Endothelial cell of umbilical vein (primary cell): ENCODE measurements around the gene THRSP. TPM values are rescaled to one million over a fixed set of nuclear protein-coding genes. Genes with fewer than 3 reads are reported as not detected.

Experiments
- BruUV-seq: library from RNA; stranded (reverse); fragments of 400-500 nt; replicated peaks from 2 replicates; lab custom pipeline; 2021; lab: Mats Ljungman, UMichigan
- CTCF ChIA-PET: fragments of 300-600, 350-600 bp; sonication (Branson Sonifier 250); formaldehyde crosslinking; loops from one replicate; lab custom pipeline; 2021; ENCODE audit warnings: antibody characterized with exemption, inconsistent platforms; lab: Charles Lee
- POLR2A ChIA-PET: fragments of 300-600, 350-600 bp; sonication (Branson Sonifier 250); formaldehyde crosslinking; loops from one replicate; lab custom pipeline; 2021; ENCODE audit warnings: antibody characterized with exemption, inconsistent platforms; lab: Charles Lee
- DNase-seq: peaks from one replicate; pipeline ENCODE4 v3.0.0-alpha.2; 2011; ENCODE audit warnings: low read depth, low spot score
- FAIRE-seq: peaks from 2 replicates; lab custom pipeline; 2011; peaks lifted over from hg19 to GRCh38; lab: Jason Lieb, UNC
- H2AFZ ChIP-seq: 2 replicates; pipeline ENCODE4 v1.6.0; 2012; ENCODE audit warnings: low read depth, low read length, control low read depth, inconsistent platforms
- H3K27ac ChIP-seq: 2 replicates; pipeline ENCODE4 v1.5.1; 2011; ENCODE audit warnings: low read depth, mild to moderate bottlenecking, control low read depth, low read length, moderate library complexity; ENCODE audit not compliant: insufficient read depth
- H3K27me3 ChIP-seq, 2 experiments: 2 replicates each; pipeline versions ENCODE4 v1.6.0 to v1.6.1; 2011; ENCODE audit warnings: low read length in 2 of 2, mixed read lengths in 1 of 2; ENCODE audit not compliant: control insufficient read depth in 2 of 2, insufficient read depth in 2 of 2
- H3K36me3 ChIP-seq, 2 experiments: 2 replicates in 1 of 2; 3 replicates in 1 of 2; pipeline ENCODE4 v1.5.1; 2011; ENCODE audit warnings: low read length in 2 of 2, mild to moderate bottlenecking in 1 of 2, moderate library complexity in 1 of 2; ENCODE audit not compliant: control insufficient read depth in 2 of 2, insufficient read depth in 2 of 2; ENCODE audit errors: extremely low read depth in 1 of 2
- H3K4me1 ChIP-seq: 3 replicates; pipeline ENCODE4 v1.5.1; 2011; ENCODE audit warnings: mild to moderate bottlenecking, low read length; ENCODE audit not compliant: control insufficient read depth, insufficient read depth; ENCODE audit errors: extremely low read depth
- H3K4me2 ChIP-seq: 2 replicates; pipeline ENCODE4 v1.6.1; 2011; ENCODE audit warnings: low read length, control low read depth, mixed read lengths; ENCODE audit not compliant: insufficient read depth
- H3K4me3 ChIP-seq, 3 experiments: fragments of 200-600 bp in 1 of 3; sonication (generic), shearing (Covaris generic) in 1 of 3; replicated peaks in 1 of 3; 2 replicates each; pipeline ENCODE4 v1.5.1; 2011 to 2016; ENCODE audit warnings: control low read depth in 3 of 3, low read length in 3 of 3, mild to moderate bottlenecking in 2 of 3, inconsistent platforms in 1 of 3, low read depth in 1 of 3, moderate library complexity in 1 of 3; ENCODE audit not compliant: insufficient read depth in 1 of 3
- H3K79me2 ChIP-seq: 2 replicates; pipeline ENCODE4 v1.6.0; 2012; ENCODE audit warnings: low read length, inconsistent platforms; ENCODE audit not compliant: control insufficient read depth, insufficient read depth
- H3K9ac ChIP-seq: replicated peaks from 2 replicates; pipeline ENCODE3; 2011; ENCODE audit warnings: low read length, control low read depth; ENCODE audit not compliant: insufficient read depth; ENCODE audit errors: extremely low read depth
- H3K9me1 ChIP-seq: replicated peaks from 3 replicates; pipeline ENCODE4 v1.6.0; 2011; ENCODE audit warnings: mild to moderate bottlenecking, low read length; ENCODE audit not compliant: control insufficient read depth, insufficient read depth; ENCODE audit errors: extremely low read depth
- H3K9me3 ChIP-seq: replicated peaks from 2 replicates; pipeline ENCODE4 v1.5.1; 2012; ENCODE audit warnings: low read length, inconsistent platforms; ENCODE audit not compliant: control insufficient read depth, insufficient read depth
- H4K20me1 ChIP-seq: replicated peaks from 2 replicates; pipeline ENCODE3; 2011; ENCODE audit warnings: mild to moderate bottlenecking, low read length; ENCODE audit not compliant: control insufficient read depth, insufficient read depth; ENCODE audit errors: extremely low read depth
- EZH2 ChIP-seq: IDR thresholded peaks from 2 replicates; pipeline ENCODE4 v1.6.1; 2012; ENCODE audit warnings: borderline replicate concordance, low read depth, mild to moderate bottlenecking, moderate library complexity, low read length, inconsistent platforms; ENCODE audit not compliant: severe bottlenecking
- FOS ChIP-seq: IDR thresholded peaks from 2 replicates; pipeline ENCODE4 v1.6.1; 2011; ENCODE audit warnings: mild to moderate bottlenecking, low read length, moderate library complexity, borderline replicate concordance; ENCODE audit not compliant: insufficient read depth
- GATA2 ChIP-seq: IDR thresholded peaks from 2 replicates; pipeline ENCODE4 v1.7.0; 2011; ENCODE audit warnings: low read depth, mild to moderate bottlenecking, moderate library complexity, mixed read lengths, low read length; ENCODE audit not compliant: insufficient read length, insufficient read depth
- MYC ChIP-seq: IDR thresholded peaks from one replicate; pipeline ENCODE4 v1.6.1; 2011; ENCODE audit warnings: mild to moderate bottlenecking, low read depth, low read length
- POLR2A ChIP-seq: IDR thresholded peaks from 2 replicates; pipeline ENCODE4 v1.6.1; 2012; ENCODE audit warnings: low read depth, mild to moderate bottlenecking, control low read depth, low read length
- POLR2AphosphoS5 ChIP-seq: IDR thresholded peaks from 2 replicates; pipeline ENCODE4 v1.6.1; 2012; ENCODE audit warnings: low read depth, mild to moderate bottlenecking, control low read depth, low read length, moderate library complexity; ENCODE audit not compliant: insufficient read depth
- dilution Hi-C: fragments of 300-500 bp; cut with MboI; formaldehyde crosslinking; loops from one replicate; pipeline ENCODE4 v1.15.0; 2019; ENCODE audit warnings: low sequenced_read_pairs; ENCODE audit not compliant: extremely low pct_ligation_motif_present
- intact Hi-C: fragments of 100-400 bp; cut with micrococcal nuclease; formaldehyde crosslinking; loops from one replicate; pipeline ENCODE4 v1.10.0; 2022
- polyA plus RNA-seq, 4 experiments: library from polyadenylated mRNA; depleted of rRNA in 3 of 4; stranded (reverse) in 3 of 4; unstranded in 1 of 4; fragments of >200 nt; gene quantifications; 2 replicates each; pipeline versions ENCODE4 v1.2.1 to v1.2.3, GENCODE V29; 2011 to 2012; ENCODE audit warnings: missing spikeins in 1 of 4
- total RNA-seq: library from RNA; stranded (reverse); gene quantifications from 2 replicates; pipeline ENCODE4 v1.2.3, GENCODE V29; 2021
- TF ChIP-seq, protein P1 (sequence below), 2 donors: IDR thresholded peaks; 1 replicate in 1 of 2; 2 replicates in 1 of 2; pipeline ENCODE4 v1.5.1; 2011; ENCODE audit warnings: low read length in 2 of 2, mild to moderate bottlenecking in 2 of 2, moderate library complexity in 2 of 2, control low read depth in 1 of 2, inconsistent platforms in 1 of 2, low read depth in 1 of 2; ENCODE audit not compliant: insufficient read depth in 1 of 2; ENCODE audit errors: extremely low read depth in 1 of 2

Gene THRSP
- total and polyA plus RNA-seq, 2 donors (not counting 3 experiments of a cell fraction or from before 2014, with no cell fraction given) = not detected

DNA sequence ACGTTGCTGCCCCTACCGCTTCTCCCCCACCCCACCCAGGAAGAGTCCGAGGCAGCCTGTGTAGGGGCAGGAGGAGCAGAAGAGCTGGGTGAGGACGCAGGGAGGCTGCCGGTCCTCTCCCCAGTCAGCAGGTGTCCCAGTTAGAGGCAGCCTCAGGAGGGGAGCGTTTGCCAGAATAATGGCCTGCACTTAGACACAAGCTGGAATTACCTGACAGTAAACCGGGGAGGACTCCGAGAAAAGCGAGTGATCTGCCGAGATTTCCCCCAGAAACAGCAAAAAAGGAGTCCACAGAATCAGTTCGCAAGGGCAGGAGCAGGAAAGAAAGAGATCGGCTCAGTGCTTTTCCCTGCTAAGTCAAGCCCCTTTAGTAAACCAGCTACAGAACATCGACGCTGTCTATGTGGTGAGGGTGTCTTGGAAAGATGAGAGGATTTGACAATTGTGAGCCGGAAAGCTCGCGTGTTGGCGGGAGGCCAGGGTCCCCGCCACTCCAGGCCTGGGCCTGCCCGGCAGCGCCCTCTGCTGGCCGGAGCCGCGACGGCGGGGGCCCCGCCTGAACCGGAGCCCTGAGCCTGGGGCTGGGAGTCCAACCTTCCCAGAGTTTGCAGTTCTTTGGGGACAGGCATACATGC is 17.7 kb upstream of the THRSP start:
- intact Hi-C loops (loop anchor here (1.0 to 2.0 kb wide), 6 partner anchors 15 to 515 kb away; partner anchors contain the start of genes CLNS1A and RSF1), dilution Hi-C loops (no loop called here)
- H4K20me1 ChIP-seq = no peaks in the 10 kb centered on the region
- DNase-seq = peak; percentile 62
- H3K9me3 ChIP-seq = no peaks in the 10 kb centered on the region
- peak overlapping the region in 2 of 3 experiments; percentile 23 to 72 for H3K4me3 ChIP-seq
- ChIA-PET POLR2A (no interaction called here), CTCF (interaction anchor here (0.6 to 4.9 kb wide), 32 partner anchors 8 to 518 kb away, joined by 3 to 37 read pairs (median 4); partner anchors contain the start of genes ALG8, AQP11, INTS4 and NDUFC2)
- peak; percentile 91 for FAIRE-seq
- H3K9me1 ChIP-seq = no peaks in the 10 kb centered on the region
- no peak overlapping the region for H3K27ac ChIP-seq
- peaks cover 8% of the 10 kb centered on the region for H3K4me1 ChIP-seq
- H3K4me2 ChIP-seq = peak overlapping the region; percentile 91
- H3K79me2 ChIP-seq = no peaks in the 10 kb centered on the region
- TF ChIP-seq POLR2AphosphoS5 (peak; percentile 82), EZH2 (no peak), FOS (no peak), POLR2A (no peak), MYC (no peak), GATA2 (no peak)
- TF ChIP-seq, protein P1, sequence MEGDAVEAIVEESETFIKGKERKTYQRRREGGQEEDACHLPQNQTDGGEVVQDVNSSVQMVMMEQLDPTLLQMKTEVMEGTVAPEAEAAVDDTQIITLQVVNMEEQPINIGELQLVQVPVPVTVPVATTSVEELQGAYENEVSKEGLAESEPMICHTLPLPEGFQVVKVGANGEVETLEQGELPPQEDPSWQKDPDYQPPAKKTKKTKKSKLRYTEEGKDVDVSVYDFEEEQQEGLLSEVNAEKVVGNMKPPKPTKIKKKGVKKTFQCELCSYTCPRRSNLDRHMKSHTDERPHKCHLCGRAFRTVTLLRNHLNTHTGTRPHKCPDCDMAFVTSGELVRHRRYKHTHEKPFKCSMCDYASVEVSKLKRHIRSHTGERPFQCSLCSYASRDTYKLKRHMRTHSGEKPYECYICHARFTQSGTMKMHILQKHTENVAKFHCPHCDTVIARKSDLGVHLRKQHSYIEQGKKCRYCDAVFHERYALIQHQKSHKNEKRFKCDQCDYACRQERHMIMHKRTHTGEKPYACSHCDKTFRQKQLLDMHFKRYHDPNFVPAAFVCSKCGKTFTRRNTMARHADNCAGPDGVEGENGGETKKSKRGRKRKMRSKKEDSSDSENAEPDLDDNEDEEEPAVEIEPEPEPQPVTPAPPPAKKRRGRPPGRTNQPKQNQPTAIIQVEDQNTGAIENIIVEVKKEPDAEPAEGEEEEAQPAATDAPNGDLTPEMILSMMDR (IDR thresholded peaks at IDR 0.05; ENCODE audit: extremely low read depth in 1 of 2, insufficient read depth in 1 of 2, low read depth in 1 of 2, low read length in 2 of 2) = peak; percentile 97 to 99
- peak overlapping the region; percentile 14 for H3K9ac ChIP-seq
- BruUV-seq = no TSS peak
- H3K27me3 ChIP-seq = no peaks in the 10 kb centered on the region
- no peaks in the 10 kb centered on the region for H3K36me3 ChIP-seq
- peak overlapping the region; percentile 97 for H2AFZ ChIP-seq
